ENCODE results near the gene ALPK3.

DNA sequence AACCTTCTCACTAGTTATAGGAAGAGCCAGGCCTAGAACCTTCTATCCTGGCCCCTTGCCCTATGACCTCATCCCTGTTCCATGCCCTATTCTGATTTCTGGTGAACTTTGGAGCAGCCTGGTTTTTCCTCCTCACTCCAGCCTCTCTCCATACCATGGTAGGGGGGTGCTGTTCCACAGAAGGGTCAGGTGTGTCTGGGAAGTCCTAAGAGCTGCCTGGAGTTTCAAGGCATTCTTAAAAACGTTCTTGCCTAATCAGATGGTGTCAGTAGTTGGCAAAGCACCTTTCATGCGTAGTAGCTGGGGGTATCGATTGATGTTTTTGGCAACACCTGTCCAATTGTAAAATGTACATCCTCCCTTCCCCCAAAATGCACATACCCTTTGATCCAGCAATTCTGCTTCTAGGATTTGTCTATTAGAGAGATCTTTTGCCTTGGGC, 16.8 kb upstream of the ALPK3 start:
- TF ChIP-seq EZH2 (IDR thresholded peaks at IDR 0.05) (no peak), POLR2AphosphoS5 (IDR thresholded peaks at IDR 0.05; ENCODE audit: borderline replicate concordance, low read depth, low read length) (no peak)
